Measurements from ENCODE around the gene PMM1. TPM values are rescaled to one million over a fixed set of nuclear protein-coding genes. Genes with fewer than 3 reads are reported as not detected.
A peak's percentile ranks its signal among the peaks of the same experiment; 100 is the strongest.

PMM1 gene
- total RNA-seq, 2 experiments from 2014 or later = 45.1 to 46.4 TPM

DNA sequence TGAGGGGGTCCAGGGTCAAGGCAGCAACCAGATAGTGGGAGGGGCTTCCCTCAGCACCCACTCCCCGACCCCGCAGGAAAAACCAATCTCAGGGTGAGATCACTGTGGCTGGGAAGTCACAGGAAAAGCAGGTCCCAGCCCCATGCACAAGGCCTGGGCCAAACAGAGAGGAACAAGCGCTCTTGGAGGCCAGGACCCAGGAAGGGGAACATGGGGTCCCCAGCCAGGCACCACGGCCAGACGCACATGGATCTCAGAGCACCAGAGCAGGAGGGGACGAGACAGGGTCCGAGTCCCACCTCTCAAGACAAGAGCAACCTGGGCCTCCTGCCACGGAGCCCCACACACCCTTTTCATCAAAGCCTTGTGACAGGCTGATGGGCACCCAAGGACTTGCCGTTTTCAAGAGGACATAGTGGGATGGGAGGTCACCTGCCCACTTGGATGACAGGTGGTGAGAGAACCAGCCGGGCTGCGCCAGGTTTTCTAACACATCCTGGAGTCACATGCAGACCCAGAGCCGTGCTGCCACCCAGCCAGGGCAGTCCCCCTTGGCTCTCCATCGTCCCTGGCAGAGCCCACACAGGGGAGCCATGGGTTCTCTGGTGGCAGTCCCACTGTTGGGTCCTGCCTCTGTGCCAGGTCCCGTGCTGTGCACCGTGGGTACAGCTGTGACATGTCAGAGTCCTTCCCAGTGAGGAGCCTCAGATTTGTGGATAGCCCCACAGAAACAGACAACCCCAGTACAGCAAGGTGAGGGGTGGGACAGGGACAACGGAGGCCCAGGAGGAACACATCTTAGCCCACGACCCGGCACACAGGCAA, 58.5 kb downstream of the PMM1 start:
- H3K4me1 Mint-ChIP-seq (ENCODE audit: low read depth) = peaks cover 3% of the 10 kb centered on the region
- POLR2A ChIA-PET = interaction anchor here (0.8 kb wide), 1 partner anchor 150 kb away, joined by 3 read pairs; no protein-coding TSS in a partner anchor
- CTCF ChIA-PET = interaction anchor here (0.8 to 1.1 kb wide), 2 partner anchors 127 to 128 kb away, joined by 3 to 6 read pairs; no protein-coding TSS in a partner anchor
- H3K4me3 Mint-ChIP-seq = no peak overlapping the region
- peaks cover 19% of the 10 kb centered on the region for H3K36me3 Mint-ChIP-seq
- intact Hi-C loops (cut with micrococcal nuclease) = no loop called here
- H3K27ac Mint-ChIP-seq = no peak overlapping the region
- no peaks in the 10 kb centered on the region for H3K27me3 Mint-ChIP-seq
- DNase-seq = no peak
- no peaks in the 10 kb centered on the region for H3K9me3 Mint-ChIP-seq

DNA sequence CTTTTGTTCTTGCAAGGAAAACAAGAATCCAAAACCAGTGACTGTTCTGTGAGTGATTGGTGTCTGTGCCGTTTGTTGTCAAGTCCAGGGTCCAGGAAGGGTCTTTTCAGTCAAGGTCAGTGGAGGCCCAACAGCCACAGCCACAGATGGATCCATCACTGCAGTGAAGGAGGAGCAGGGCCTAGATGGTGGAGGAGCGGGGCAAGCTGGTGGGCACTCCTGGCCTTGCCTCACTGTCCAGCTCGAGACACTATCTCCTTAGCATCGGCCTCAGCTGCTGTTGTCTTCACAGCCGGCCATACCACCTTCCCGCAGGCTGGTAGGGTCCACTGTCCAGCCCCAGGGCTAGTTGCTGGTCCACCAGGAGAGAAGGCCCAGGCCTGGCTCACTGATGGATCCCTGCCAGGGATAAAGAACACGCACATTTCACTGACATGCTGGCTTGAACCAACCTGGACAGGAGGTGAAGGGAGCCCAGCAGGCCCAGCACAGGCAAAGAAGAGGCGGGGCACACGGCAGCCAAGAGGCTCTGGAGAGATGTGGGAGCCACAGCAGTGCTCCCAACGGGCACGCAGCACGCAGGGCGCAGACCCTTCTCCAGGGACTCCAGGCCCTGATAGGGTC, 60.6 kb downstream of the PMM1 start:
- POLR2A ChIA-PET = no interaction called here
- H3K27ac Mint-ChIP-seq = peak overlapping the region; percentile 39
- CTCF ChIA-PET = interaction anchor here (6.0 kb wide), 1 partner anchor 127 kb away, joined by 113 read pairs; no protein-coding TSS in a partner anchor
- H3K4me3 Mint-ChIP-seq = no peak overlapping the region
- peaks cover 14% of the 10 kb centered on the region for H3K4me1 Mint-ChIP-seq (ENCODE audit: low read depth)
- intact Hi-C loops (cut with micrococcal nuclease) = no loop called here
- no peaks in the 10 kb centered on the region for H3K9me3 Mint-ChIP-seq
- no peaks in the 10 kb centered on the region for H3K27me3 Mint-ChIP-seq
- DNase-seq = no peak
- peaks cover 34% of the 10 kb centered on the region for H3K36me3 Mint-ChIP-seq

DNA sequence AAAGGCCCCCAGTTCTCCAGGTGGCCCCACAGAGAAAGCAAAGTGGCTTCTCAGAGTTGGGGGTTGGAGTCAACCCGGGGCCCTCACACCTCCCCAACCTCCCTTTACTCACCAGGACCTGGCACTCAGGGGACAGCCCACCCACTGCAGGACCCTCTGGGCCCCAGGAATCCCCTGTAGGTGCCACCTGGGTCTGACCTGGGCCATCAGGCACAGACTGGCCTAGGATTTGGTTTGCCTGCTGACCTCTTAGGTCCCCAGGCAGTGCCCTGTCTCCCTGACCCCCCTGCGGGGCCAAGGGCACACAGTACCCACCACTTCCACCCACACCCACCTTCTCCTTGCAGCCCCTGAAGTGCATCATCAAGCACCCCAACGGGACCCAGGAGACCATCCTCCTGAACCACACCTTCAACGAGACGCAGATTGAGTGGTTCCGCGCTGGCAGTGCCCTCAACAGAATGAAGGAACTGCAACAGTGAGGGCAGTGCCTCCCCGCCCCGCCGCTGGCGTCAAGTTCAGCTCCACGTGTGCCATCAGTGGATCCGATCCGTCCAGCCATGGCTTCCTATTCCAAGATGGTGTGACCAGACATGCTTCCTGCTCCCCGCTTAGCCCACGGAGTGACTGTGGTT, 61.4 kb downstream of the PMM1 start:
- peaks cover 31% of the 10 kb centered on the region for H3K36me3 Mint-ChIP-seq
- no peaks in the 10 kb centered on the region for H3K27me3 Mint-ChIP-seq
- H3K9me3 Mint-ChIP-seq = no peaks in the 10 kb centered on the region
- no peak overlapping the region for H3K27ac Mint-ChIP-seq
- H3K4me3 Mint-ChIP-seq = no peak overlapping the region
- intact Hi-C loops (cut with micrococcal nuclease) = no loop called here
- POLR2A ChIA-PET = no interaction called here
- H3K4me1 Mint-ChIP-seq (ENCODE audit: low read depth) = peaks cover 14% of the 10 kb centered on the region
- CTCF ChIA-PET = interaction anchor here (0.9 to 6.0 kb wide), 4 partner anchors 9 to 127 kb away, joined by 3 to 113 read pairs (median 18); no protein-coding TSS in a partner anchor
- DNase-seq = no peak

Other genes starting within 250 kb of the PMM1 start
- gene TEF, start 207.9 kb downstream of the PMM1 start, total RNA-seq = 1 to 10 TPM; 1.4 to 1.6 TPM
- 10 to 100 TPM; 34.2 TPM for gene TOB2, start 143.0 kb downstream of the PMM1 start, total RNA-seq
- gene PHF5A, start 121.1 kb downstream of the PMM1 start, total RNA-seq = 10 to 100 TPM; 55.4 to 60.0 TPM
- 100 to 1,000 TPM; 103 to 105 TPM for gene ACO2, start 120.7 kb downstream of the PMM1 start, total RNA-seq
- 10 to 100 TPM; 23.3 to 23.8 TPM for gene POLR3H, start 45.4 kb downstream of the PMM1 start, total RNA-seq
- not detected for gene CSDC2, start 28.8 kb downstream of the PMM1 start, total RNA-seq
- gene DESI1, start 31.2 kb upstream of the PMM1 start, total RNA-seq = 10 to 100 TPM; 55.5 to 57.9 TPM
- 100 to 1,000 TPM; 403 to 409 TPM for gene XRCC6, start 31.5 kb upstream of the PMM1 start, total RNA-seq
- 100 to 1,000 TPM; 236 to 242 TPM for gene SNU13, start 99.0 kb upstream of the PMM1 start, total RNA-seq
- gene MEI1, start 109.7 kb upstream of the PMM1 start, total RNA-seq = 10 to 100 TPM; 51.3 to 52.3 TPM
- 10 to 100 TPM; 16.1 to 17.6 TPM for gene CCDC134, start 210.8 kb upstream of the PMM1 start, total RNA-seq
- gene SREBF2, start 243.3 kb upstream of the PMM1 start, total RNA-seq = 100 to 1,000 TPM; 131 to 137 TPM

Data from activated CD4-positive, alpha-beta memory T cell treated with anti-CD3 and anti-CD28 coated beads for 36 hours (primary cell).